ENCODE measurements around the gene MRPL20.
"Not testable (repeated sequence)": the region's sequence is repeated elsewhere in the genome, so short reads cannot be mapped to it uniquely, and the experiment has no call there.

DNA sequence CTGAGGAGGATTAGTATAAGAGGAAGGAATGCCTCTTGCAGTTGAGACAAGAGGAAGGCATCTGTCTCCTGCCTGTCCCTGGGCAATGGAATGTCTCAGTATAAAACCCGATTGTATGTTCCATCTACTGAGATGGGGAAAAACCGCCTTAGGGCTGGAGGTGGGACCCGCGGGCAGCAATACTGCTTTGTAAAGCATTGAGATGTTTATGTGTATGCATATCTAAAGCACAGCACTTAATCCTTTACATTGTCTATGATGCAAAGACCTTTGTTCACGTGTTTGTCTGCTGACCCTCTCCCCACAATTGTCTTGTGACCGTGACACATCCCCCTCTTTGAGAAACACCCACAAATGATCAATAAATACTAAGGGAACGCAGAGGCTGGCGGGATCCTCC lies 3.1 kb upstream of the MRPL20 start:
- TF ChIP-seq, protein P1, sequence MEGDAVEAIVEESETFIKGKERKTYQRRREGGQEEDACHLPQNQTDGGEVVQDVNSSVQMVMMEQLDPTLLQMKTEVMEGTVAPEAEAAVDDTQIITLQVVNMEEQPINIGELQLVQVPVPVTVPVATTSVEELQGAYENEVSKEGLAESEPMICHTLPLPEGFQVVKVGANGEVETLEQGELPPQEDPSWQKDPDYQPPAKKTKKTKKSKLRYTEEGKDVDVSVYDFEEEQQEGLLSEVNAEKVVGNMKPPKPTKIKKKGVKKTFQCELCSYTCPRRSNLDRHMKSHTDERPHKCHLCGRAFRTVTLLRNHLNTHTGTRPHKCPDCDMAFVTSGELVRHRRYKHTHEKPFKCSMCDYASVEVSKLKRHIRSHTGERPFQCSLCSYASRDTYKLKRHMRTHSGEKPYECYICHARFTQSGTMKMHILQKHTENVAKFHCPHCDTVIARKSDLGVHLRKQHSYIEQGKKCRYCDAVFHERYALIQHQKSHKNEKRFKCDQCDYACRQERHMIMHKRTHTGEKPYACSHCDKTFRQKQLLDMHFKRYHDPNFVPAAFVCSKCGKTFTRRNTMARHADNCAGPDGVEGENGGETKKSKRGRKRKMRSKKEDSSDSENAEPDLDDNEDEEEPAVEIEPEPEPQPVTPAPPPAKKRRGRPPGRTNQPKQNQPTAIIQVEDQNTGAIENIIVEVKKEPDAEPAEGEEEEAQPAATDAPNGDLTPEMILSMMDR (IDR thresholded peaks at IDR 0.05), result not testable (repeated sequence)
- not testable (repeated sequence) for TF ChIP-seq POLR2A (IDR thresholded peaks at IDR 0.05)

All from body of pancreas (tissue), 4 donors.